NT2/D1 (cell line): ENCODE data around the gene ARPC1B.
A peak's percentile ranks its signal among the peaks of the same experiment; 100 is the strongest.
"Not testable (repeated sequence)": the region's sequence is repeated elsewhere in the genome, so short reads cannot be mapped to it uniquely, and the experiment has no call there.

Experiments used
- DNase-seq: peaks from one replicate; pipeline ENCODE4 v3.0.0-alpha.2; 2011; ENCODE audit warnings: low read depth, low spot score
- H3K27me3 ChIP-seq: 2 replicates; pipeline ENCODE4 v1.6.0; 2011; ENCODE audit warnings: mild to moderate bottlenecking; ENCODE audit not compliant: insufficient read length, insufficient read depth
- H3K36me3 ChIP-seq: 2 replicates; pipeline ENCODE4 v1.6.1; 2011; ENCODE audit warnings: mild to moderate bottlenecking, low read length, mixed read lengths; ENCODE audit not compliant: insufficient read depth, insufficient read length
- H3K4me1 ChIP-seq: 2 replicates; pipeline ENCODE4 v1.5.1; 2011; ENCODE audit not compliant: insufficient read depth, insufficient read length
- H3K4me3 ChIP-seq: 2 replicates; pipeline ENCODE4 v1.5.1; 2011; ENCODE audit warnings: low read depth; ENCODE audit not compliant: insufficient read length
- H3K9ac ChIP-seq: 2 replicates; pipeline ENCODE4 v1.6.0; 2011; ENCODE audit warnings: low read depth; ENCODE audit not compliant: insufficient read length
- H3K9me3 ChIP-seq: 2 replicates; pipeline ENCODE4 v1.5.1; 2011; ENCODE audit warnings: mild to moderate bottlenecking, low read length; ENCODE audit not compliant: insufficient read depth
- SUZ12 ChIP-seq: IDR thresholded peaks from 2 replicates; pipeline ENCODE4 v1.6.1; 2011; ENCODE audit not compliant: insufficient read length, insufficient read depth; ENCODE audit errors: extremely low read depth
- YY1 ChIP-seq: IDR thresholded peaks from 2 replicates; pipeline ENCODE4 v1.6.1; 2011; ENCODE audit not compliant: insufficient read length, insufficient read depth
- ZNF274 ChIP-seq: IDR thresholded peaks from 2 replicates; pipeline ENCODE4 v1.6.1; 2011; ENCODE audit warnings: mild to moderate bottlenecking, low read depth, low read length

ARPC1B gene

DNA sequence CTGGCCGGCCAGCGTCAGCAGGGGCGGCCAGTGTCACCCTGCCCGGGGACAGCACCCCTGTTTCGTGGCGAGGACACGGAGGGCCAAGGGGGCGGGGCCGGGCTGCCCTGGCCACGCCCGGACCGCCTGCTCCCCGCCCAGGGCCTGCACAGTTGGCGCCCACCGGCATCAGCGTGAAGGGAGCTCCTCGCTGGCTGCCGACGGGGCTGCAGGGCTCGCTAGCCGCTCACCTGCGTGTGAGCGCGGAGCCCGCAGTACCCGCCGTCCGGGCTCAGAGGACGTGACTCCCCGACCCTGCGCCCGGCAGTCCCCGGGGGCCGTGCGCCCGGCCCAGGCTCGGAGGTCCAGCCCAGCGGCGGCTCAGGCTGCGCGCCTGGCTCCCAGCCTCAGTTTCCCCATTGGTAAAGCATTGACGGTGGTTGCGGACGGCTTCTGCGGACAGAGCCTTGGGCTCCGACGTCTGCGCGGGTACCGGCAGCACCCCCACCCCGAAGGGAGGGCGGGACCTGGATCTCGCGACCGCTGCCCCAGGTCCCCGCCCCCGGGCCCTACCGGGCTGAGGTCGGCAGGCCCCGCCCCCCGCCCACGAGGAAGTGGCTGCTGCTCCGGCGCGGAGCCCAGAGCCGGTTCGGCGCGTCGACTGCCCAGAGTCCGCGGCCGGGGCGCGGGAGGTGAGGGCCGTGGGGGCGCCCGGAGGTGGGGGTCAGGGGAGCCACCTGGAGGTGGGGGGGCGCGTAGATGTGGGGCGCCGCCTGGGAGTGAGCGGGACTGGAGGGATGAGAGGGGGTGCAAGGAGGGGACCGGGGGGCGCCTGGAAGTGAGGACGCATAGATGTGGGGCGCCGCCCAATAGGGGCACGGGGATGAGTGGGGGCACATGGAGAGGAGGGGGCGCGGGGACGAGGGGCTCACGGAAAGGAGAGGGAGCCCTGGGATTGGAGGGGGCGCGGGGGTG, at the start of gene ARPC1B:
ARPC1B (plus strand) TSS at position 620 of the 954 bp plus-strand sequence. CDS start 10,985 bp downstream, outside the sequence.
- H3K4me3 ChIP-seq: peak within 1 kb of the TSS; percentile 57
- peak within 1 kb of the TSS; percentile 85 for H3K9ac ChIP-seq
- DNase-seq: peak; percentile 58
- no peaks in the 10 kb centered on the region for H3K9me3 ChIP-seq
- no peaks in the 10 kb centered on the region for H3K27me3 ChIP-seq
- H3K36me3 ChIP-seq: peaks cover 20% of the 10 kb centered on the region
- TF ChIP-seq SUZ12 (no peak), YY1 (no peak), ZNF274 (no peak)
- H3K4me1 ChIP-seq: peaks cover 10% of the 10 kb centered on the region

GRCh38 chr7:99325001-99325493, 49.5 kb upstream of the ARPC1B start:
- H3K36me3 ChIP-seq: peaks cover 14% of the 10 kb centered on the region
- H3K4me3 ChIP-seq: peak overlapping the region; percentile 89
- H3K9me3 ChIP-seq: no peaks in the 10 kb centered on the region
- no peak for TF ChIP-seq ZNF274
- H3K27me3 ChIP-seq: no peaks in the 10 kb centered on the region
- peak overlapping the region; percentile 99 for H3K9ac ChIP-seq
- no peaks in the 10 kb centered on the region for H3K4me1 ChIP-seq
- no peak for DNase-seq

DNA sequence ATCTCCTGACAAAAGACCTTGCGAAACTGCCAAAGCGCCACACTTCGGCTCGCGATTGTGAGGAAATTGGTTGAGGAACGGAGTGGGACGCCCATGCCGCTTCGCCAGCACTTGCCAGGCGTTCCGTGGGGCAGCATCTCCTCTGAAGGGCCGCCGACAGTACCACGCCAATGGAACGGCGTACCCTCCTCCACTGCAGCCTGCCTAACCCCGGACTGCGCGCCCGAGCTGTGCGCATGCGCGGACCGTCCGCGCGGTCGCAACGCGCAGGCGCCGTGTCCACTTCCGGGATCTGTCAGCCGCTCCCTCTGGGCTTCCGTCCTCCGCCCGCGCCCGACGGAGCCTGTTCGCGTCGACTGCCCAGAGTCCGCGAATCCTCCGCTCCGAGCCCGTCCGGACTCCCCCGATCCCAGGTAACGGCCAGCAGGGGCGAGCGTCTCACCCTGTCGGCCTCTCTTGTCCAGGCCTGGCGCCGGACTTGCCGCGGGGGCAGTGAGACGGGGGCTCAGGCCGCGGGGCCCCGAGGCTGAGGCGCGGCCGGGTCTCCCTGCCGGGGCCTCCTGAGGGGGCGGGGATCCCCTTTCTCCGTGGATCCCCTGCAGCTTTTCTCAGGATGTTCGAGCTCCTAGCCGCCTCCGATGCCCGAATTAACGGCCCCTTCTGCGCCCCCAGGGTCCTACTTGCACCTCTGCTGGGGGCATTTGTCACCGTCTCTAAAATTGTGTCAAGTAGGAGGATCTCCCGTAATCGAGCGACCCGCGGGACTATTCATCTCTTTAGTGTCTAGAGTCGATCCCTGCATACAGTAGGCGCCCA, 48.7 kb upstream of the ARPC1B start, which contains the start of gene ARPC1A:
ARPC1A (plus strand) TSS at position 307 of the 816 bp plus-strand sequence. CDS start 7,456 bp downstream, outside the sequence.
- DNase-seq: peak; percentile 89
- Histone ChIP-seq H3K36me3 (peaks cover 16% of the 10 kb centered on the region), H3K9me3 (no peaks in the 10 kb centered on the region), H3K27me3 (no peaks in the 10 kb centered on the region), H3K4me1 (no peaks in the 10 kb centered on the region), H3K4me3 (peak within 1 kb of the TSS; percentile 89), H3K9ac (peak within 1 kb of the TSS; percentile 99)
- no peak for TF ChIP-seq ZNF274
- no peak for TF ChIP-seq SUZ12
- TF ChIP-seq YY1: no peak

- Histone ChIP-seq H3K9ac (peak overlapping the region; percentile 99), H3K9me3 (no peaks in the 10 kb centered on the region), H3K4me3 (peak overlapping the region; percentile 89), H3K36me3 (peaks cover 22% of the 10 kb centered on the region), H3K27me3 (no peaks in the 10 kb centered on the region), H3K4me1 (no peaks in the 10 kb centered on the region)
- no peak for DNase-seq
- no peak for TF ChIP-seq SUZ12
- no peak for TF ChIP-seq YY1
- TF ChIP-seq ZNF274: no peak
Observed at GRCh38 chr7:99326408-99326782, 48.1 kb upstream of the ARPC1B start.

- H3K27me3 ChIP-seq, H3K9ac ChIP-seq, H3K4me1 ChIP-seq, DNase-seq, H3K4me3 ChIP-seq, H3K9me3 ChIP-seq: not testable (repeated sequence)
- peaks cover 41% of the 10 kb centered on the region for H3K36me3 ChIP-seq
Observed at GRCh38 chr7:99330314-99330961, 44.1 kb upstream of the ARPC1B start.

GRCh38 chr7:99331002-99331401, 43.5 kb upstream of the ARPC1B start:
- Histone ChIP-seq H3K9ac (no peak overlapping the region), H3K9me3 (no peaks in the 10 kb centered on the region), H3K4me3 (no peak overlapping the region), H3K4me1 (no peaks in the 10 kb centered on the region), H3K27me3 (no peaks in the 10 kb centered on the region), H3K36me3 (peaks cover 44% of the 10 kb centered on the region)
- TF ChIP-seq ZNF274: no peak
- no peak for TF ChIP-seq YY1
- TF ChIP-seq SUZ12: no peak
- DNase-seq: no peak
